GM23248 (cell line): ENCODE measurements around the gene ALK. TPM values are rescaled to one million over a fixed set of nuclear protein-coding genes. Genes with fewer than 3 reads are reported as not detected.

Experiments
- DNase-seq: peaks from one replicate; pipeline ENCODE4 v3.0.0-alpha.2; 2015
- H2AFZ ChIP-seq: fragments of 200-600 bp; sonication (generic); 2 replicates; pipeline ENCODE4 v1.6.1; 2016; ENCODE audit warnings: antibody characterized with exemption
- H3F3A ChIP-seq: fragments of 200-600 bp; sonication (generic); 2 replicates; pipeline ENCODE4 v1.6.1; 2016; ENCODE audit warnings: mild to moderate bottlenecking, antibody characterized with exemption, mixed run types; ENCODE audit not compliant: insufficient read depth
- H3K27ac ChIP-seq: fragments of 200-600 bp; sonication (generic); 2 replicates; pipeline ENCODE4 v1.5.1; 2016; ENCODE audit warnings: mild to moderate bottlenecking
- H3K27me3 ChIP-seq: fragments of 200-600 bp; sonication (generic); replicated peaks from 2 replicates; pipeline ENCODE4 v1.6.1; 2016; ENCODE audit warnings: mild to moderate bottlenecking; ENCODE audit not compliant: insufficient read depth
- H3K36me3 ChIP-seq: fragments of 200-600 bp; sonication (generic); 2 replicates; pipeline ENCODE4 v1.6.1; 2016; ENCODE audit warnings: low read depth, mild to moderate bottlenecking
- H3K4me1 ChIP-seq: fragments of 200-600 bp; sonication (generic); 2 replicates; pipeline ENCODE4 v1.6.1; 2016; ENCODE audit warnings: mild to moderate bottlenecking; ENCODE audit not compliant: insufficient read depth
- H3K4me2 ChIP-seq: fragments of 200-600 bp; sonication (generic); one replicate; pipeline ENCODE4 v1.6.1; 2016; ENCODE audit warnings: mild to moderate bottlenecking; ENCODE audit not compliant: unreplicated experiment
- H3K4me3 ChIP-seq: fragments of 200-600 bp; sonication (generic); 2 replicates; pipeline ENCODE4 v1.5.1; 2016; ENCODE audit warnings: mild to moderate bottlenecking
- H3K79me2 ChIP-seq: fragments of 200-600 bp; sonication (generic); 2 replicates; pipeline ENCODE4 v1.6.1; 2016; ENCODE audit warnings: mild to moderate bottlenecking; ENCODE audit not compliant: insufficient read depth
- H3K9ac ChIP-seq: fragments of 200-600 bp; sonication (generic); 2 replicates; pipeline ENCODE4 v1.6.1; 2016; ENCODE audit warnings: mild to moderate bottlenecking
- H3K9me2 ChIP-seq: fragments of 200-600 bp; sonication (generic); 2 replicates; pipeline ENCODE4 v1.6.1; 2016; ENCODE audit warnings: mixed run types, mild to moderate bottlenecking, moderate library complexity; ENCODE audit not compliant: insufficient read depth
- H3K9me3 ChIP-seq: fragments of 200-600 bp; sonication (generic); one replicate; pipeline ENCODE4 v1.6.1; 2017; ENCODE audit warnings: low read depth
- H4K20me1 ChIP-seq: fragments of 200-600 bp; sonication (generic); 2 replicates; pipeline ENCODE4 v1.6.0; 2016; ENCODE audit not compliant: insufficient read depth
- EZH2 ChIP-seq: fragments of 200-600 bp; sonication (generic); IDR thresholded peaks from 2 replicates; pipeline ENCODE4 v1.6.1; 2018; ENCODE audit warnings: antibody characterized with exemption, mild to moderate bottlenecking; ENCODE audit not compliant: insufficient read depth, poor library complexity, severe bottlenecking
- EZH2phosphoT487 ChIP-seq: fragments of 200-600 bp; sonication (generic); IDR thresholded peaks from 2 replicates; pipeline ENCODE4 v1.6.1; 2018; ENCODE audit warnings: antibody characterized with exemption, moderate library complexity, mild to moderate bottlenecking, low read depth; ENCODE audit not compliant: insufficient read depth
- WGBS, 2 experiments: methylation state at CpG; one replicate each; pipeline ENCODE4 v1.1.6; 2015 to 2017; ENCODE audit warnings: low lambda C conversion rate in 2 of 2, low coverage in 1 of 2; ENCODE audit errors: missing lambda C conversion rate in 2 of 2; 5-methylcytosine and 5-hydroxymethylcytosine counted together
- in situ Hi-C: fragments of 300-500 bp; cut with MboI; formaldehyde crosslinking; loops from 2 replicates; pipeline ENCODE4 v1.15.0; 2020
- polyA plus RNA-seq: library from polyadenylated mRNA; unstranded; fragments of >200 nt; fragmentation: Nextera tagmentation; extraction: Ambion mirVana; gene quantifications from 2 replicates; pipeline ENCODE4 v1.2.1, GENCODE V29; 2016
- total RNA-seq: library from RNA; depleted of rRNA; stranded (reverse); fragments of >200 nt; shearing (Covaris generic); gene quantifications from 2 replicates; pipeline ENCODE4 v1.2.3, GENCODE V29; 2014

Gene ALK
- total and polyA plus RNA-seq, 2 experiments from 2014 or later: under 0.01 to 0.05 TPM

- Histone ChIP-seq H3K4me2 (no peak overlapping the region), H3K27me3 (peaks cover 5% of the 10 kb centered on the region; the same call in 1 of the 2 replicates), H3K9me3 (no peaks in the 10 kb centered on the region), H3K4me1 (no peaks in the 10 kb centered on the region), H3K36me3 (no peaks in the 10 kb centered on the region), H3F3A (no peaks in the 10 kb centered on the region), H3K4me3 (no peak overlapping the region), H3K9ac (no peak overlapping the region), H3K79me2 (no peaks in the 10 kb centered on the region), H2AFZ (no peak overlapping the region), H3K9me2 (0 out of 2 replicates have a peak, but pooled peaks cover 3% of the 10 kb centered on the region), H3K27ac (no peak overlapping the region), H4K20me1 (no peaks in the 10 kb centered on the region)
- in situ Hi-C loops: no loop called here
- TF ChIP-seq EZH2 (no peak), EZH2phosphoT487 (no peak)
- 24 to 28% methylated on average over 5 of the region's 5 CpGs for WGBS, 2 experiments
- DNase-seq: no peak
These were observed 550.7 kb downstream of the ALK start for GRCh38 chr2:29370581-29371125.

- Histone ChIP-seq H3K36me3 (no peaks in the 10 kb centered on the region), H3F3A (no peaks in the 10 kb centered on the region), H3K4me1 (no peaks in the 10 kb centered on the region), H3K9ac (no peak overlapping the region), H2AFZ (no peak overlapping the region), H3K4me2 (no peak overlapping the region), H3K79me2 (no peaks in the 10 kb centered on the region), H3K27me3 (peaks cover 5% of the 10 kb centered on the region; the same call in 1 of the 2 replicates), H3K9me2 (0 out of 2 replicates have a peak, but pooled peaks cover 3% of the 10 kb centered on the region), H3K9me3 (no peaks in the 10 kb centered on the region), H3K27ac (no peak overlapping the region), H4K20me1 (no peaks in the 10 kb centered on the region), H3K4me3 (no peak overlapping the region)
- TF ChIP-seq EZH2 (no peak), EZH2phosphoT487 (no peak)
- no peak for DNase-seq
- in situ Hi-C loops: no loop called here
- WGBS, 2 experiments: 33 to 34% methylated on average over 4 of the region's 4 CpGs
These were observed 551.2 kb downstream of the ALK start for GRCh38 chr2:29370173-29370572.

- WGBS, 2 experiments: 24 to 31% methylated on average over 3 of the region's 3 CpGs
- Histone ChIP-seq H3F3A (no peaks in the 10 kb centered on the region), H3K9ac (no peak overlapping the region), H3K4me1 (no peaks in the 10 kb centered on the region), H3K79me2 (no peaks in the 10 kb centered on the region), H3K9me2 (0 out of 2 replicates have a peak, but pooled peaks cover 3% of the 10 kb centered on the region), H3K27me3 (peaks cover 5% of the 10 kb centered on the region), H3K4me3 (no peak overlapping the region), H3K9me3 (no peaks in the 10 kb centered on the region), H3K4me2 (no peak overlapping the region), H3K36me3 (no peaks in the 10 kb centered on the region), H4K20me1 (no peaks in the 10 kb centered on the region), H3K27ac (no peak overlapping the region), H2AFZ (no peak overlapping the region)
- TF ChIP-seq EZH2phosphoT487 (no peak), EZH2 (no peak)
- no peak for DNase-seq
- in situ Hi-C loops: no loop called here
These were observed 552.7 kb downstream of the ALK start for GRCh38 chr2:29368659-29369040.

- no peaks in the 10 kb centered on the region for H3F3A ChIP-seq
- H3K79me2 ChIP-seq: no peaks in the 10 kb centered on the region
- H3K9me2 ChIP-seq: 0 out of 2 replicates have a peak, but pooled peaks cover 3% of the 10 kb centered on the region
- no peak overlapping the region for H3K27ac ChIP-seq
- H4K20me1 ChIP-seq: no peaks in the 10 kb centered on the region
- H3K9ac ChIP-seq: no peak overlapping the region
- no peak overlapping the region for H3K4me3 ChIP-seq
- no peaks in the 10 kb centered on the region for H3K4me1 ChIP-seq
- TF ChIP-seq EZH2phosphoT487 (no peak), EZH2 (no peak)
- no peaks in the 10 kb centered on the region for H3K36me3 ChIP-seq
- no peaks in the 10 kb centered on the region for H3K9me3 ChIP-seq
- no peak overlapping the region for H3K4me2 ChIP-seq
- in situ Hi-C loops: no loop called here
- peaks cover 5% of the 10 kb centered on the region for H3K27me3 ChIP-seq
- no peak for DNase-seq
- WGBS, 2 experiments: 71 to 72% methylated on average over 3 of the region's 3 CpGs
- no peak overlapping the region for H2AFZ ChIP-seq
These were observed 553.3 kb downstream of the ALK start for GRCh38 chr2:29367986-29368658.

GRCh38 chr2:29363111-29363510 is 558.3 kb downstream of the ALK start:
- Histone ChIP-seq H3K79me2 (no peaks in the 10 kb centered on the region), H4K20me1 (no peaks in the 10 kb centered on the region), H3K4me2 (no peak overlapping the region), H3K9ac (no peak overlapping the region), H2AFZ (no peak overlapping the region), H3K4me3 (no peak overlapping the region), H3K27ac (no peak overlapping the region), H3K27me3 (peaks cover 8% of the 10 kb centered on the region), H3F3A (no peaks in the 10 kb centered on the region), H3K4me1 (no peaks in the 10 kb centered on the region), H3K36me3 (no peaks in the 10 kb centered on the region), H3K9me3 (no peaks in the 10 kb centered on the region), H3K9me2 (0 out of 2 replicates have a peak, but pooled peaks cover 2% of the 10 kb centered on the region)
- TF ChIP-seq EZH2phosphoT487 (no peak), EZH2 (no peak)
- no peak for DNase-seq
- 23 to 38% methylated on average over 2 of the region's 2 CpGs for WGBS, 2 experiments
- in situ Hi-C loops: no loop called here
